ENCODE data around the gene SLC6A15.
A peak's percentile ranks its signal among the peaks of the same experiment; 100 is the strongest.

The SLC6A15 gene

DNA sequence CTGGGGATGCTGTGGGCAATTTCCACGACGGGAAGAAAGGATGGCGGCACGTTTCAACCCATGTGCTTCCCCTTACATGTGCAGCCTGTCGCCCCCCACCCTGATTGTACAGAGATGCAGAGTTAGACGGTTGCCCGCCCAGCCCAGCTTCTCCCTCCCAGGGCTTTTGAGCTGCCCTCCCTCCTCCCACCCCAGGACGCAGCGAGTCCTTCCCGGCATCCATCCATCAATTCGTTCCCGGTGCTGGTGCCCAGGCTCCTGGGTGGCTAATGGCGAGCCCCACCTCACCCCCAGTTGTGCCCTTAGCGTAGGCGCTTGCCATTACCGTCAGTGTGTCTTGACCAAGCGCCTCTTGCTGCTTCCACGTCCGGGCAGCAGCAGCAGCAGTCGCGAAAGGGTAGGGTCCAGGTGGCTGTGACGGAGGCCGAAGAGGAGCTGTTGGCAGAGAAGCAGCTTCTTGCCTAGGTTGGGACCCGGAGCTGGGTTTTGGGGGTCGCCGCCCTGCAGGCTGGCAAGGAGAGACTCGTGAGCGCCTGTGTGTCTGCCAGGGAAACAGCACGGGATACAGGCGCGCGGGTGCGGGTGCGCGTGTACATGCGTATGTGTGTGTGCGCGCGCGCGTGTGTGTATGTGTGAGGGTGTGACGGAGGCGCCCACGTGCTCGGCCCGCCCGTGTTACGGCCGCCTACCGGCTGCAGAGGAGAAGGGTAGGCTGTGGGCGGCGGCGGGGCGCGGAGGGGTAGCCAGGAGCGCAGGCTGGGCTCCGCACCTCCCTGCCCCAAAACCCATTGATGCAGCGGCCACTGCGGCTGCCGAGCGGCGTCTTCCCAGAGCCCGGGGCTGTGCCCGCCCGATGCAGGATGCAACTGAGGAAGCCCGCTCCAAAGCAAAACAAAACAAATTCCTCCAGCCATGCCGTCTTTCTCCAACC, at the start of gene SLC6A15:
SLC6A15 (minus strand) TSS at position 602 of the 931 bp plus-strand sequence. CDS start 20,679 bp downstream, outside the sequence.
- DNase-seq = no peak

DNA sequence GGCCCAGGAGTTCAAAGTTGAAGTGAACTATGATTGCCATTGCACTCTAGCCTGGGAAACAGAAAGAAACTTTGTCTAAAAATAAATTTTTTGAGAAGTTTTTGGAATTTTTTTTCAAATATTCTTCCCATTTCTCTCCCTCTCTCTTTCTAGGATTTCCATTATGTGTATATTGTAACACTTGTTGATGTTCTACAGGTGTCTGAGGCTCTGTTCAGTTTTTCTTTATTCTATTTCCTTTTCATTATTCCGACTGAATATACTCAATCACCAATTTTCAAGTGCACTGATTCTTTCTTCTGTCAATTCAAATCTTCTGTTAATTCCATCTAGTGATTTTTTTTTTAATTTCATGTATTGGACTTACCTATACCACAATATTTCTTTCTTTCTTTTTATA, 48.3 kb upstream of the SLC6A15 start:
- DNase-seq = no peak

DNA sequence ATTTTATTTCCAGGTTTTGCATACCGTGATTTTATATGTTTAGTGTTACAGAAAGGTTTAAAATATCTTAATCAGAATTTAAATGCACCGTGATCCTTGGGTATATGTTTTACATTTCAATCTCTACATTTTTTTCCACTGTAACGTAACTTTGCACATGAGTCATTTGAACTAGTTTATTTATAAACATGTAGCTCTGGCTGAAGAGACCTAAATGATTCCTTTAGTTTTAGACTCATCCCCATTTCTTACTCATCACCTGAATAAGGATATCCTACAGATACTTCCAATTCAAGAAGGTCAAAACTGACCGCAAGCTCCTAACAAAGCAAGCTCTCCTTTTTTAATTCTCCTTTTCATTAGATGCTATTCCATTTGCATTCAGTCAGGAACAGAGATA, 42.7 kb upstream of the SLC6A15 start:
- DNase-seq = no peak

DNA sequence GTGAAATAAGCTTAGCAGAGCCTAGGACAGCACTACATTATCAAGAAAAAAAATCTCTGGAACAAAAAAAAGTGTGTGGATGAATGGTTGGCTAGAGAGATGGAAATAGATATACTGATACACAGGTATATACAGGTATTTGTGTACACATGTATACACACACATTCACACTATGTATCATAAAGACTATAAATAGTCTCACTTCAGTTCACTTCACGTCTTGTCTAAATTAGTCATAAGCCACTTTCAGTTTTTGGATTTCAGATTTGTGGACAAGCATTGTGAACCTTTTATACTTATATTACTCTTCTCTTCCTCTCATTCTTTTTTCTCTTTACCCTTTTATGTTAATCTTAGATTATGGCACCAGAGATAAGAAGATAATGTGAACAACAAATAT, 41.8 kb upstream of the SLC6A15 start:
- no peak for DNase-seq

DNA sequence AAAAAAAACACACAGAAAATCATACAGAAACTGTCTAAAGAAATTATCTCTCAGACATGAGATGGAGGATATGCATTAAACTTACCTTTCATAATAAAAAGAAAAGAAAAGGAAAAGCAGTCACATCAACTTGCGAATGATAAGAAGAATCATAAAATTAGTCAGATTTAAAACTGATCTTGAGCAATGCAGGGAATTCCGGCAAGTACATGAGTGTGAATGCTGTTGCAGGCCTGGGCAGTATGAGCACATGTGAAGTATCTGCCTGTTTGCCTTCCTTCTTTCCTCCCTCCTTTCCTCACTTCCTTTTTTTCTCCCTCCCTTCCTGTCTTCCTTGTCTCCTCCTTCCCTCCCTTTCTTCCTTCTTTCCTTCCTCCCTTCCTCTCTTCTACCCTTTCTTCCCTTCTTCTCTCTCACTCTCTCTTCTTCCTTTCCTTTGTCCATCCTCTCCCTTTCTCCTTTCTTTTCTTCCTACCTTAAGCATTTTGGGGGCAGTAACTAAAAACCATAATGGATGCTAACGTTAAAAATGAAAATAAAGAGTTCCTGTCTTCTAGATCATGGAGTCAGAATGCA, 38.5 kb upstream of the SLC6A15 start:
- DNase-seq = peak in 1 of 2 donors; percentile 6

DNA sequence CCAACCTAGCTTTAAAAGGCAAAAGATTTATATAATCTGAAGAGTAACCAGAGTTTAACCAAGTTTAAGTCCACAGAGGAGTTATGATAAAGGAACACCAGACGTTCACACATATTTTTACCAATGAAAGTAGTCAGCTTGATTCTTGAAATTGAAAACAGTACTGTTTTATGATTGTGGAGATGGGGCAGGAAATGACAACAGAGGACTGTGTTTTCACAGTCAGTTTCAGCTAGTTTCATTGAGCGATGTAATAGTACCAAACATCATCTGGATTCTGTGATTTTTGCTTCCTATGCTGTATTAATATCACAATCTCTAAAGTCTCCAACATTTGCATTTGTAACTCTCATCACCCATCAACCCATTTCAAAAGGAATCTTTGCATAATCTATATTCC, 34.2 kb upstream of the SLC6A15 start:
- no peak for DNase-seq

DNA sequence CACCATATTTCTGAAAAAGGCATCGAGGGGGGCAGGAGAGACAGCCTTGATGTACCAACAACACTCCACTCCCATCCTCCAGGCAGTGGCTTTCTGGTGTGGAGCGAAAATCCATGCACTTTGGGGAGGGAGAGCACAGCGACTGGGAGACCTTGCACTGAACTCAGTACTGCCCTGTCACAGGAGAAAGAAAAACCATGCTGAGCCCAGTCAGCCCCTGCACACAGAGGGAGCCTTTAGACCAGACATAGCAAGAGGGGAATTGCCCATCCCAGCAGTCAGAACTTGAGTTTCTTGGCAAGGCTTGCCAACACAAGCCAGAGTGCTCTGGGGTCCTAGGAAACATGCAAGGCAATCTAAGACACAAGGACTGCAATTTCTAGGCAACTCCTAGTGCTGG, 24.8 kb upstream of the SLC6A15 start:
- no peak for DNase-seq

DNA sequence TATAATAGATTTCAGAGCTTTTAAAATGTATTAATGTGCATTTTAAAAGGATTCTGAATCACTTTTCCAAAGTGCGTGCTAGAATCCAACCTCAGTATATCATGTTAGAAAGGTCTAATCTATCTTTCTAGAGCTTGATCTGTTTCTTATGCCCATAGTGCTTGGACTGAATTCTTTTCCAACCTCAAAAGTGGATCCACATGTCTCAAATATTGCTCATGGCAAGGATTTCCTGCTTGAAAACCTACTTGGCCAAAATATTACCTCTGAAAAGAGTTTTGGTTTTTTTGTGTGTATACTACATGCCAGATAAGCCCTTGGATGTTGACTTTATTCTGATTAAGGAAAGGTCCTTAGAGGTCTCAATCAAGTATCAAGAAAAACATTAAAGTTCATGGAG, 16.9 kb upstream of the SLC6A15 start:
- DNase-seq = no peak

DNA sequence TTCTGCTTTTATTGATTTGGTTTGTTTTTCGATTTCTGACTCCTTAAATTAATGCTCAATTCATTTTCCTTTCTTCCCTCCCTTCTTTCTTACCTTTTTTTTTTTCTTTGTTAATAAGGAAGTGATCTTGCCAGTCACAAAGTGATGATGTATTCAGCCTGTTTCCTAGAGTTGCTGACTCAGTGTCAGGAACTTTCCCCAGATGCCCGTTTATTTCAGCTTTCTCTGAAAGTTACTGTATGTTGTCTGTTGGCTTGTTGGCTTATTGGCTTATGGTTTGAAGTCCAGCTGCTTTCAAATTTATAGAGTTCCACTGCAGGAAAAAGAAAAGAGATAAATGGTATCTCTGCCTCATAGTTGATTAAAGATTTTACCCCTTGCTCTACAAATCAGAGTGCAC, 12.4 kb upstream of the SLC6A15 start:
- peak in 1 of 2 donors; percentile 2 for DNase-seq

DNA sequence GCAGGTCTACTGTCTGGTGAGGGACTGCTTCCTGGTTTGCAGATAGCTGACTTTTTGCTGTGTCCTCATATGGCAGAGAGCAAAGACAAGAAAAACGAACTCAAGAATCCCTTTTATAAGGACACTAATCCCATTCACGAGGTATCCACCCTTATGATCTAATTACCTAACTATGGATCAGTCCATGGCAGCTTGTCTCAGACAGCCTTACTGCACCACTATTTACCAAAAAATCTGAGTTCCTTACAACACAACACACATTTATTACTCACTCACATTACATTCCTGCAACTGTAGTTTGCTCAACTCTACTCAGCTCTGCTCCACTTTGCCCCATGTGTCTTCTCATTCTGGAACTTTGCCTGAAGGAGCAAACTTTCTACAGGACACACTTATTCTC, 10.1 kb upstream of the SLC6A15 start:
- no peak for DNase-seq

DNA sequence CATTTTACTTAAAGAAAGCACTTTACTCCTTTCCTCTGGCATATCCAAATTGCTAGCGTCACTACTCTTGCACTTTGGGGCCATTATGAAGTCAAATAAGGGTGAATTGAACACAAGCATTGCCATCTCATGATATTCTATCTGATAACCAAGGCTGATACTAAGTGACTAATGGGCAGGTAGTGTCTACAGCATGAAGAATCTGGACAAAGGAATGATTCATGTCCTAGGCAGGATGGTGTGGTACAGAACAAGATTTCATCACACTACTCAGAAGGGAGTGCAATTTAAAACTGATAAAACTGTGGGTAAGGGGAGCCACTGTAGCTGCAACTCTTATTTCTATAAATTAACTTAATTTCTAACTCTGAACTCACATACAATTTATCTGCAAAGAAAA, 7.7 kb upstream of the SLC6A15 start:
- DNase-seq = no peak

DNA sequence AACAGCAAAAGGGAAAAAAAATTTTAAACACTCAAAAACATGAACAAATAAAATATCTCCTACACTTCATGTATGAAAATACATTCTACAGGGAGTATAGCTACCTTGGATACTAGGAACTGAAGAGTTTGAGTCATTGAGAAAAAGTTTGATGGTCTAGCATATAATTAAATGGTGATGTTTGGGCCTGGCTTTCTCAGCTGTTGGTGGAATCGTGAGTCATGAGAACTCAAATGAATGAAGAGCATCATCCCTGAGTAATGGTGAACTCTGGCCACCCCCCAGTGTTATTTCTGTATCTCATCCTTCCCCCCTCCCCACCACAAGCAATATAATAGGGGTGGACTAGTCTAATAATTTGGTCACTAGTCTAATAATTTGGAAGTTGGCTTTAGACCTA, 6.7 kb upstream of the SLC6A15 start:
- no peak for DNase-seq

DNA sequence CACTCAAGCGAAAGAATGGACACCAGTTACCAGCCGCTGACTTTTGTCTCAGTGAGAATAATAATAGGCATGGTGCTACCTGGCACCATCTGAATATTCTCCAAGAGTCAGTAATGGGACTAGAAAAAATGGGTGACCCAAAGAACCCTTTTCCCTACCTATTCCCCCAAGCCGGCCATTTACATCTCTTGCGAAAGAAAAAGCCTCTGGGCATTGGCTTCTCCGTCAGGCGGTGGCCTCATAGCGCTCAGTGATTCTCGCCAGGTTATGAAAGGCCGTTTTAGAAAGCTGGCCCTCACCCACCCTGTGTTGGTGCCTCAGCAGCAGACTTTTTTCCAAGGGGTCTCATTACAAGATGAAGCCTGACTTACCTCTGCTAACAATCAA, 523 bp upstream of the SLC6A15 start:
- DNase-seq = no peak

DNA sequence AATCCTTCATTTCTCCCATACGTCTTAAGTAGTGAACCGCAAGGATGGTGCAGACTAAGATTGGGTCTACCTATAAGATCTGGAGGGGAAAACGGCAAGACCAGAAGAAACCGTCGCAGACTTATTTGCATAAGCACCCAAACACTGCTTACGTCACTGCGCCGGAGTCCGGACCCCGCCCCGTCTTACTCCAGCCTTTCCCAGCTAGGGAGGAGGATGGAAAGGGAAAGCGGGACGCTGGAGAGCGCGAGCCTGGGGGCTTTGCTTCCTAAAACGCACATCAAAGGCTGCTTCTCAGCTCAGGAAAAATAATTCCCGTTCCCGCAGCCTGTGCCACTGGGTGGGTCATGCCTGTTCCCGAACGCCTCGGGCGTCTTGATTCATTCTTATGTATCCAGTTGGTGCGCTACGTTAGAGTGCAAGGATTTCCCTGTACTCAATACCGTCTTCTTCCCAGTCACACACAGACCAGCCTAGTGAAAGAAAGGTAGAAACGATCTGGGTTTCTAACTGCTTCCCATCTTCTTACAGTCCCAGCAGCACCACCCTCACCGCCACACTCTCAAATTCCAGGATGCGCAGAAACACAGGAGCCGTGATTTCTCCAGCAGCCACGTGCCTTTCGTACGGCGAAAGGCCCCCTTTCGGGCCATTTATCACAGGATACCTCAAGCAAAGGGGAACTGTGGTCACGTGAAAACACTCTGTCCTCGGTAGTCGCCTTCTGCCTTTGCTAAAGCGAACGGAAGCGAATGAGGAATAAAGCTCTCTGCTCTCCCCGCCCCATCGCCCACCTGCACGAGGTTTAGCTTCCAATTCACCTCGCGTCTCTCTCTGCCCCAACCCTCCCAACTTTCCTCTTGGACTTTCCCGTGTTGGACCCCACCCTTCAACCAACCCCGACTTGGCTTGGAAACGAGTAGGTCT, 1.1 kb downstream of the SLC6A15 start:
- no peak for DNase-seq

DNA sequence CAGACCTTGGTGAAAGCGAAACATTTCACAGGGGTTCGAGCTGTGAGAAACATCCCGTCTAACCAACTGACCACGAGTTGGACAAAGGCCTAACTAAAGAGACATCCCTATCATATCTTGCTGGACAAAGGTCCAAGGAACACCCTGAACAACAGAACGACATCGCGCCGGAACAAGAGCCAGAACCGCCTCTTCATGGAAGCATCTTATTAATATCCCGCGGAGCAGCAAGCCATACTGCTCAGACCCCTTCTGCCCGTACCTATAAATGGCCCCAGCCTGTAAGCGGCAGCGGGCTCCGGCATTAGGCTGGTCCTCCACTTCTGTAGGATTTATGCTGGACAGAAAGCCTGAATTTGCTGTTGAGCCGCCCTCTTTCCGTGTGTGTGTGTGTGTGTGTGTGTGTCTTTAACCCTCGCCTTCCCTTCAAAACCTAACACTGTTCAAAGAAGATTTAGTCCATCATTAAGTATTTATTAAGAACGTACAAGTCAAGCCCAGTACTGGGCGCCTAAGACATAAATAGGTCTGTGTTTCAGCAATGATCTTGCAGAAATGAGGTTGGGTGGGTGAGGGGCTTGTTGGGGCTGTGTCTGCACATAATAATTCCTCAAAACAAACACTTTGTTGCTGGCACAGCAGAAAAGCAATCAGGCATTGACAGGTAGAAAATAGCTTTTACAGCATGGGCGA, 1.9 kb downstream of the SLC6A15 start:
- no peak for DNase-seq

DNA sequence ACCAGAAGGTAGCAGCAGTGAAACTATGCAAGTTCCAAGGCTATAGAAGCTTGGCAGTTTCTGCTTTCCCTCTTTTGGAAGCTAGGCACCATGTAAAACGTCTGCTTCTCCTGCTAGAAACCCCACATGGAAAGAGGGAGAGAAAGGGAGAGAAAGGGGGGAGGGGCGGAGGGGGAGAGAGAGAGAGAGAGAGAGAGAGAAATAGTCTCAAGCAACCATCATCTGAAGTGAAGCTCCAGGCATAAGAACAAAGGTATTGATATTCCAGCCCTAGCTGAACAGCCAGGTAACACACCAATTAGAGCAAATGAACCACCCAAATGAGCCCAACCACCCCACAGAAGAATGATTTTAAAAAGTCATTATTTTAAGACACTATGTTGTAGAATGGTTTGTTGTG, 8.5 kb downstream of the SLC6A15 start:
- DNase-seq = no peak

DNA sequence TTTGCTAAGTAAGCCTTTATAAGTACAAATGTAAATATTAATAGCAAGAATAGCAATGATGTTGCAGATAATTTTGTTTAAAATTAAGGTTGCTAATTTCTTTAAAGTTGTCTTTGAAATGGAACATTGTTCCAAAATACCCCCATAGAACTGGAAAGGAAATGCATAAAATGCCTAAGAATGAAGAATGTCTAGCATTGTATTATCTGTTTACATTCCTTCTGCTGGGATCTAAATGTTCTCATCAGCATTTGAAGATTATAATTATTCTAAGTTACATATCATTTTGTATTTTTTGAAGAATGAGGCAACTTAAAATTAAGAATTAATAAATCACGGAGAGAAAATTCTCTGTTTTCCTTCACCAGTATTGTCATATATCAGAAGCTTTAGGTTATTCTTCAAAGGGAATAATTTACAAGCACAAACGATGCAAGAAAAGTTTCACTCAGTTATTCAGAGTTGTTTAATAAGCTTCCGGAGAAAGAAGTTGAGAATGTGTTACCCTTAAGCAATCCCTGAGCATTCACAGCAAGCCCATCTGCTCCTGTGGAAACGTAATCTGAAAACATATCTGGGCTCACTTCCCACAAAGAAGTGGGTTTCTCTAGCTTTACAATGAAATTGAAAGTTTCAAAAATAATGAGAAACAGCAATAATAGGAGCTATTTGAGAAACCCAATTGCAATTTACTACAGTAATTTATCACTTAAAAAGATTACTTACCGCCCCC, 21.3 kb downstream of the SLC6A15 start:
- no peak for DNase-seq

DNA sequence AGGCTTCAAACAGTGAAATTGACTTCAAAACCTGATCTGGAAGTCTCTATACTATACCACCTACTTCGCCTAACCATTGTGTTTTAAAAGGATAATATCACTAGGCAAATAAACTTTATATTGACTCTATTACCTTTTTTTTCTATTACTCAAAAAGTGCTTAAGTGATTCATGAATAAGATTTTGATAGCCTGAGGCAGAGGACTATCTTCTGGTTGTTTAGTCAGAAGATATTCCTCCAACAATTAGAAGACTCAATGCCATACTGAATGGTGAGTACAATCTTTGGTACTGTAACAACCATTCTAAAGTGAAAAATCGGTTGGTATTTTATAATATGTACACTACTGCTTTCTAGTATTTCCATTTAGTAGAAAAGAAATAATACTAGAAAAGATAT, 22.8 kb downstream of the SLC6A15 start:
- no peak for DNase-seq

DNA sequence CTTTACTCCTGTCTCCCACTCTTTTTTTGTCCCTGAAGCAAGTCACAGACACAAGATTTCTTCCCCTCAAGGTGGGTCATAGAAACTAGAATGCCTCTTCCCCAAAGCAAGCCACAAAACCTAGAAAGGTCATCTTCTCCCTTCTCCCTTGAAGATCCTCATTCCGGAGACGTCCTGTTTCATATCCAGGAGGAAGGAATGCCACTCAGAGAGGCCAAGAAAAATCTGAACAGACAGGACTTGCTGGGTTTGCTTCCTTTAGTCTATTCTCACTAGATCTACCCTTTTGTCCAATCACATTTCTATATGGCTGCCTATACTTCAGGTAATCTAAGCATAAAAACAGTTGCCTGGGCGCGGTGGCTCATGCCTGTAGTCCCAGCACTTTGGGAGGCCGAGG, 23.7 kb downstream of the SLC6A15 start:
- no peak for DNase-seq

DNA sequence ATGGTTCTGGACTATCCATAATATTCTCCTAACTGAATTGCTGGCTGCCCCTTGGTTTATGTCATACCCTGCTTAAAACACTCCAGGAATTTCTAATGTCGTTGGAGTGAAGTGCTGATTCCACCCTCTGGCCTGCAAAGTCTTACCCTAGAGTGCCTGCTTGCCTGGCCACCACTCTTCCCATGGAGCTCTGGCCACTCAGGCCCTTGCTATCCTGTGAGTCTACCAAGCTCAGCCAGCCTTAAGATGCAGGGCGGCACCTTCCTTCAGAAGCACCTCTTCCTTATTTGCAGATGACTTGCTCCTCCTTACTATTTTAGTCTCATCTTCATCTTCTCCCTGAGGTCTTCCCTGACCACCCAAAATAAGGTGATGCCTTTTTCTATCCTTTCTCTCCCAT, 35.3 kb downstream of the SLC6A15 start:
- no peak for DNase-seq

DNA sequence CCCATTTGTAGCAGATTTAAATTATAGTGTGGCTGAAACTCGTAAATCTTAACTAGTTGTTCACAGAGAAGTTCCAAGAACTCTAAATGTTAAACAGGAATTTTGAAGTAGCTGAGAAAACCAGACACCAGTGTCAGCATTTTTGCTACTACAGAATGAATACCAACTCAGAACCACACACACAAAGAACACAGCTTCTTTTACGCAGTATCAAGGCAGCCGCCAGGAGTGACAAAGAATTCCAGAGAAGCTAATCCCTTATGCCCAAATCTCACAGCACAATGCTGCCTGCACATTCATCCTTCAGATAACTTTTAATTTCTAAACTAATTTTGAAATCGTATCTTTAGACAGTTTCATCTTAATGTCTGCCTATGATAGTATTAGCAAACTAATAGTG, 37.4 kb downstream of the SLC6A15 start:
- DNase-seq = no peak

DNA sequence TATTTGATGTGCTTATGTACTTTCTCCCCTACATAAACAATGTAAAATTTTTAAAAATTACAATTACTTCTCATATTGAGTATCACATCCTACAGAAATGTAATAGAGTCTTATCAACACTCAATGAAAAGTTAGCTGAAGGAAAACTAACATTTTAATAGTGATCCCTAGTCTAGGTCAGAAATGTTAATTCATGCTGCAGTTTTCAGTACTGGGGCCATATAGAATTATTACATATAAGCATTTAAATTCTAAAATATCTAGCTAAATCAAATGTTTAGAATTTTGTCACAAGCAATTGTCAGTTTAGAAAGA, 37.8 kb downstream of the SLC6A15 start:
- DNase-seq = no peak

Measured in inflammatory macrophage treated with lipopolysaccharide for 1 hour (primary cell).